Measurements from ENCODE around the gene PKD1. TPM values are rescaled to one million over a fixed set of nuclear protein-coding genes. Genes with fewer than 3 reads are reported as not detected.
A peak's percentile ranks its signal among the peaks of the same experiment; 100 is the strongest.

The PKD1 gene
- total and polyA plus RNA-seq, 7 donors: 10.6 to 372 (median 81.6) TPM

GRCh38 chr16:2160915-2161551, 25.3 kb upstream of the PKD1 start:
- intact Hi-C loops (cut with DNase I): no loop called here
- H3K4me3 ChIP-seq: no peak overlapping the region
- TF ChIP-seq POLR2A (IDR thresholded peaks at IDR 0.05): no peak
- DNase-seq: peak; percentile 94
- WGBS, 2 donors: 62 to 66% methylated on average over 20 of the region's 20 CpGs
- H3K36me3 ChIP-seq: peaks cover 0 to 11% (median 5%) of the 10 kb centered on the region in 4 donors
- H3K27ac ChIP-seq: peak overlapping the region; percentile 90 to 96 (median 94)
- H3K27me3 ChIP-seq: no peaks in the 10 kb centered on the region
- H3K9me3 ChIP-seq: no peaks in the 10 kb centered on the region
- peaks cover 0 to 66% (median 61%) of the 10 kb centered on the region in 4 donors for H3K4me1 ChIP-seq

- H3K36me3 ChIP-seq: peaks cover 0 to 5% (median 0%) of the 10 kb centered on the region in 4 donors
- DNase-seq: peak; percentile 94
- intact Hi-C loops (cut with DNase I): loop anchor here (2.0 kb wide), 1 partner anchor 91 kb away; the partner anchor contains the start of gene ECI1
- TF ChIP-seq EP300 (IDR thresholded peaks at IDR 0.05) (peak in 3 of 4 donors; percentile 81 to 89 (median 81)), POLR2AphosphoS5 (IDR thresholded peaks at IDR 0.05) (peak; percentile 48 to 87 (median 72)), CTCF (IDR thresholded peaks at IDR 0.05) (no peak), POLR2A (IDR thresholded peaks at IDR 0.05) (peak in 1 of 2 donors; percentile 37)
- H3K9me3 ChIP-seq: no peaks in the 10 kb centered on the region
- H3K4me1 ChIP-seq: peaks cover 0 to 69% (median 67%) of the 10 kb centered on the region in 4 donors
- WGBS, 2 donors: 20 to 66% methylated on average over 24 of the region's 24 CpGs
- peak overlapping the region; percentile 90 to 96 (median 94) for H3K27ac ChIP-seq
- no peaks in the 10 kb centered on the region for H3K27me3 ChIP-seq
- H3K4me3 ChIP-seq: peak overlapping the region; percentile 27 to 46 (median 38)
These were observed 23.6 kb upstream of the PKD1 start for GRCh38 chr16:2159175-2159838.

GRCh38 chr16:2158262-2158638, 22.6 kb upstream of the PKD1 start:
- Histone ChIP-seq H3K27ac (peak overlapping the region; percentile 90 to 96 (median 94)), H3K27me3 (no peaks in the 10 kb centered on the region), H3K4me3 (peak overlapping the region in 1 of 4 donors; percentile 42), H3K36me3 (no peaks in the 10 kb centered on the region), H3K4me1 (peaks cover 0 to 79% (median 77%) of the 10 kb centered on the region in 4 donors), H3K9me3 (no peaks in the 10 kb centered on the region)
- TF ChIP-seq CTCF (IDR thresholded peaks at IDR 0.05) (no peak), POLR2AphosphoS5 (IDR thresholded peaks at IDR 0.05) (no peak), EP300 (IDR thresholded peaks at IDR 0.05) (no peak), POLR2A (IDR thresholded peaks at IDR 0.05) (no peak)
- no peak for DNase-seq
- WGBS, 2 donors: 85 to 88% methylated on average over 15 of the region's 15 CpGs
- intact Hi-C loops (cut with DNase I): loop anchor here (2.0 kb wide), 1 partner anchor 93 kb away; the partner anchor contains the start of gene ECI1

GRCh38 chr16:2157480-2158261, 22.0 kb upstream of the PKD1 start:
- H3K9me3 ChIP-seq: no peaks in the 10 kb centered on the region
- H3K4me1 ChIP-seq: peaks cover 0 to 84% (median 82%) of the 10 kb centered on the region in 4 donors
- H3K4me3 ChIP-seq: peak overlapping the region in 1 of 4 donors; percentile 75
- H3K27me3 ChIP-seq: no peaks in the 10 kb centered on the region
- no peak for DNase-seq
- WGBS, 2 donors: 51 to 83% methylated on average over 27 of the region's 27 CpGs
- intact Hi-C loops (cut with DNase I): loop anchor here (2.0 kb wide), 2 partner anchors 47 to 93 kb away; partner anchors contain the start of genes ECI1 and MLST8
- no peaks in the 10 kb centered on the region for H3K36me3 ChIP-seq
- TF ChIP-seq POLR2AphosphoS5 (IDR thresholded peaks at IDR 0.05) (peak in 3 of 4 donors; percentile 14 to 37 (median 28)), CTCF (IDR thresholded peaks at IDR 0.05) (no peak)
- peak overlapping the region; percentile 90 to 96 (median 94) for H3K27ac ChIP-seq

Data from sigmoid colon (tissue), 7 donors.